ENCODE results near the gene WDR17.

- TF ChIP-seq POLR2A (IDR thresholded peaks at IDR 0.05) (no peak), CTCF (IDR thresholded peaks at IDR 0.05) (no peak)
These were observed 129.7 kb downstream of the WDR17 start, which contains the start of gene SPATA4 for GRCh38 chr4:176195184-176195978.
